NAMALWA (cell line): ENCODE results near the gene SORCS3.

Experiments used
- DNase-seq: peaks from one replicate; pipeline ENCODE4 v3.0.0-alpha.2; 2015; ENCODE audit warnings: low spot score

The SORCS3 gene

DNA sequence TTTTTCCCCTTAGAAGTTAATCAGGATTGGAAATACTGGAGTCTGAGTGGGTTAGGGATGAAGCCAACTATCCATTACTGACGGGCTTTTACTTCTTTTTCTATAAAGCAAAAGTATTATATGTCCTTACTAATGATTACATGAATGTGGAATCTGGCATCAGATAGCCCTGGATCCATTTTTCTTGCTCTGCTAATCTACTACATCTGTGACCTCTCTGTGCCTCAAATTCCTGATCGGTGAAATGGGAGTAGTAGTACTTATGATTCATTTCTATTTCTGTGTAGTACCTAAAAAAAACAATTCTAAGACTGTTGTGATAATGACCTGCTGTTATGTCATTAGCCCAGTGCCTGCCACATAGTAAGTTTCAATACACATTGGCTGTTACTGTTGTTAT, 621.6 kb downstream of the SORCS3 start:
- no peak for DNase-seq

DNA sequence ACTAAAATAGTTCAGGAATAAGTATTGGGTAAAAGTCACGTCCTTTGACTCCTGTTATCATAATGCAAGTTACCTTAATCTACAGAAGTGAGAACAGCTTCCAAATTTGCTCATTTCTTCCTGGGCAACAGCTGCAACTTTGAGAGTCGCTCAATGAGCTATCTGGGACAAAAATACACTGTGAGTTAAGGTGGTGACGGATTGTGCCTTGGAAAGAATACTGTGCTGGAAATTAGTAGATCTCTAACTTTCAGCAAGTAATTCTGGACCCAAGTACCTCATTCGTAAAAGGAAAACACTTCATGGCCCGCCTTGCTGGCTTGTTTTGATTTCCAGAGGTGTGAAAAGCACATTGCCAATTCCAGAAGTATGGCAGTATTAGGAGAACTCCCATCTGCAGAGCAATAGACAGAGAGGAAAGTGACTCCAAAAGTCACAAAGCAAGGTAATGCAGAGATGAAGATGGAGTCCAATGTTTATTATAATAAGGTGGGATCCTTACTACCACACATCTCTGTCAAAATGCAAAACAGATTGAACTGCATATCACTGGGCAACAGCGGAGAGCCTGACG, 626.0 kb downstream of the SORCS3 start:
- no peak for DNase-seq

DNA sequence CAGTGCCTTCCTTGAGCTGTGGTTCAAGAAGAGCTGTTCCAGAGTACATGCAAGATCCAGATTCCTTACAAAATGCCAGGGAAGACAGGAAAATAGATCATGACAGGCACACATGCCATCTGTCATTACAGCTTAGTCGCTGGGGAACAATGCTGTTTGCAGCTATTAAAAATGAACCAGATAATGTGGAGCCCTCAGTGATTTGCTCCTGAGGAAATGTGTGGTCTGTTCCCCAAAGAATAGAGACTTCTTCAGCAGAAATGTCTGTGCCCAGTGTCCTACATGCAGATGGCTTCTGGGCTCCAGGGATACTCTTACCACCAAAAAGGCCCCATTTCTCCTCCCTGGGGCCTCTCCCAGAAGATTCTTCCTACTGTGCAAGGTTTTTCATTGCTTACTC, 627.9 kb downstream of the SORCS3 start:
- no peak for DNase-seq

DNA sequence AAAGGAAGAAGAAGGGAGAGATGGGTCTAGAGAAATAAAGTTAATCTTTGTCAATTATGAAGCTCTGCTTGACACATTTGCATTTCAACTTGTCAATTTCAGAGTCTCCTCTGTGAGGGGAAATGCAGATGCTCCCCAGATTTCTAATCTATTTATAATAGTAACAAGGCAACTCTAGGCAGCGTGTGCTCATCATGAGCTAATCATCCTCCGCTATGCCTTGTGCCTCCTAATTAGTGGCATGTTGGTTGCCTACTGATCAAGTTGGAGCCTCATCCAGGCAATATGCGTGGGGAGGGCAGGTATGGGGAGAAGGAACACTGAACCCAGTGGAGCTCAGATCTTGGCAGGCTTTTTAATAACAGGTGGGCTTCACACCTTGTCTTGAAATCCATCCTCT, 628.6 kb downstream of the SORCS3 start:
- no peak for DNase-seq

DNA sequence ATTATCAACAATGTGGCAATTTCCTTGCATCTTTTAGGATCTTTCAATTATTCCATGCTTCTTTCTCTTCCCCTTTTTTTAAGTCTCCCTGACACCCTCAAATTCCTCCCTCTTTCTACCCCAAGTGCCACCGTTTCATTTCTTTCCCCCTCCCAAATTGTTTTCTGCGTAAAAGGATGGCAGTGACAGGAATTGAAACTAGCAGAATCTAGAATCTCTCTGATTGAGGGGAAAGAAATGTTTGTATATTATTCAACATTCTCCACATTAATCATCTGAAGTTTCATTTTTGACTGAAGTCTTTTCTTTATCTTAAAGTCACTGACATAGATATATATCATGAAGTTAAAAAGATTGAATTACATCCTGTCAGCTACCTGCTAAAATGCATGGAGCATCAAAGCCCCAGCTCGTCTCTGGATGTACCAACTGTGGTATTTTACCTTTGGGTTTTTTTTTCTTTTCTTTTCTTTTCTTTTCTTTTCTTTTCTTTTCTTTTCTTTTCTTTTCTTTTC, 633.5 kb downstream of the SORCS3 start:
- DNase-seq, result no peak

DNA sequence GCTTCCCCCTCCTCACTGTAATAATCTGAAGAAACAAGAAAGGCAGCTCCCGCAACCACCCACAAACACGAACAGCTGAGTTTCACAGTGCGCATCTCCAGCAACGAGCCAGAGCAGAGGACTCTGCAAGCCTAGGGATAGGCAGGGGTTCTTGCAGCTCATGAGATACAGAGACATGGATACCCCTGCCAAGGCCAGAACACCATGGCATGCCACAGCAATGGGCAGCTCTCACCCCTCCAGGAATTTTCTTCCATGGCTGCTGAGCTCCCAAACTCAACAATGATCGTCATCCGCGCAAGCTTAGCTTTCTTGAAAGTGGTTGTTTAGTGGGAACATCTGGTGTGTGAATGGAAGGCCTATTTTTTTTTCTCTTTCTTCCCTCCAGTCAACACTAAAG, 637.3 kb downstream of the SORCS3 start:
- DNase-seq, result no peak

DNA sequence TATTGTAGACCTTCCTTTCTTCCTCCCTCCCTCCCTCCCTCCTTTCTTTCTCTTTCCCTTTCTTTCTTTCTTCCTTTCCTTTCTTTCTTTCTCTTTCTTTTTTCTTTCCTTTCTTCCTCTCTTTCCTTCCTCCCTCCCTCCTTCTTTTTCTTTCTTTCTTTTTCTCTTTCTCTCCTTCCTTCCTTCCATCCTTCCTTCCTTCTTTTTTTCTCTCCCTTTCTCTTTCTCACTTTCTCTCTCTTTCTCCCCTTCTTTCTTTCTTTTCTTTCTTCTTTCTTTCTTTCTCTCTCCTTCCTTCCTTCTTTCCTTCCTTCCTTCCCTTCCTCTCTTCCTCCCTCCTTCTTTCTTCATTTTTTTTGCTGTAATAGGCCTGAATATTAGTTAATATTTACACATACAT, 638.0 kb downstream of the SORCS3 start:
- no peak for DNase-seq

DNA sequence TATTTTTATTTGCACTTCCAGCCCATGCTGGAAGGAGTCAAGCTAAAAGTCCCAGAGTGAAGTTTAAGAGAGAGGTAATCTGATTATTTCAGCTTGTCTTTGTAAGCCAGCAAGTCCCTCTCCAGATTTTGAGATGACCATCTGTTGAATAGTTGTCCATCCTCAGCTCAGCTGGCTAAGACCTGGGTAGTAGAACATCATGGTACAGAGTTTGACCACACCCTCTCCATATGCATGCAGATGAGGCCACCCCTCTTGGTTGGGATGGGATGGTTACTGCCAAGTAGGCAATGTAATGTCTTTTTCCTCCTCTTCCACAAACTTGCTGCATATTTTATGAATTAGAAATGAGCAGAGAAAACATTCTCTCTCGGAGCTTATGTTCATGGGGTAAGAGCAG, 639.8 kb downstream of the SORCS3 start:
- no peak for DNase-seq

DNA sequence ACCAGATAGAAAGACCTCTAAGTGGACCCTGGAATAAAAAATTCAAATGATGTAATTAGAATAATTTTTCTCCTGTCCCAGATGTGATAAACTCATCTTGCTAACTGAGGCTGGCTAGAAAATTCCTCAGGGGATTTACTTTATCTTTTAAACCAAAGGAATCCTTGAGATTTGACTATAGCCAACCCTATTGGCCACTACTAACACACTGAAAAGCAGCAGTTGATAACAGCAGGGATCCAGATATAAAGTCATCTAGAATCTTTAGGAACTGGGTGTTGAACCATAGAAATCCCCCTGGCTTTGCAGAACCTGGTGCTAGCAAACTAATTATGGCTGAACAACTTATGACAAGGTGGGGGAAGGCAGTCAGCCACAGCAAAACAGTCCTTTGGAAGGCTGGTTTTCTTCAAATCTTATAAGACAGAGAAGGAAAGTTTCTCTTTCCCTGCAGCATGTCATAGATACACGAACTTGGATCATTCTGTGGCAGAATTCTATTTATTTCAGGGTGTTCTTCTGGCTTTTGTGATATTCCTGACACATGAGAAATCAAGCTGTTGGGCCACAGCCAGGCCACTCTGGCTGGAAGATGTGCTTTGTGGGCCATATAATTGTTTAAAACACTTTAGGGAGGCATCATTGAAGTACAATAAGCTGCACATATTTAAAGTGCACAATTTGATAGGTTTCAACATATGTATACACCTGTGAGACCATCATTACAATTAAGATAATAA, 643.6 kb downstream of the SORCS3 start:
- no peak for DNase-seq

DNA sequence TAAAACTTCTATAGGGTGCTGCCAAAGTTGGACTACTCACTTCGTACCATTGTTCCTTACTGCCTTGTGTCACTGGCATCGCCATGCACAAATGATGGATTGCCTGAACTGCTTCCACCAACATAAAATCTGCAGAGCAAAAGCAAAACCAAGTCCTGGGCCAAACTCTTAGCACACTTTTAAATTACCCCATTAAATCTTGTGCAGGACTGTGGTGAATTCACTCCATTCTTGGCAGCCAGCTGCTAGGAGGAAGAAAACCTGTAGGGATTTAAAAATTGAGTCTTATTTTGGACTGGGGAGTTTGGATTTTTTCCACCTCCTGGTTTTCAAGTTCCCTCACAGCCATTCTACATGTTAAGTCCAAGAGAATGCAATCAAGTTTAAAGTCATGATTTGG, 646.9 kb downstream of the SORCS3 start:
- DNase-seq, result no peak

DNA sequence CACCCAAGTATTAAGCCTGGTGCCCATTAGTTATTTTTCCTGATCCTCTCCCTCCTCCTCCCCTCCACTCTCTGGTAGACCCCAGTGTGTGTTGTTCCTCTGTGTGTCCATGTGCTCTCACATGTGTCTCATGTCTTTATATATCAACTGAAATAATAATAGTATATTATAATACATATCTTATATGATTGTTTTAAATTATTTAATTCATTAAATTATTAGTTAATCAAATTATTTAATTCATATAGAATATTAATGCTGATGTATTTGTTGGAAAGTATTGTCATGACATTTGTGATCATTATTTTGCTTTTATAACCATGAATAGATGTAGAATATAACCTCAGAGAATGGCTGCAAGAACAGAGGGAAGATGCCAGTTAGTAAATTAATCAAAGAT, 647.5 kb downstream of the SORCS3 start:
- no peak for DNase-seq

DNA sequence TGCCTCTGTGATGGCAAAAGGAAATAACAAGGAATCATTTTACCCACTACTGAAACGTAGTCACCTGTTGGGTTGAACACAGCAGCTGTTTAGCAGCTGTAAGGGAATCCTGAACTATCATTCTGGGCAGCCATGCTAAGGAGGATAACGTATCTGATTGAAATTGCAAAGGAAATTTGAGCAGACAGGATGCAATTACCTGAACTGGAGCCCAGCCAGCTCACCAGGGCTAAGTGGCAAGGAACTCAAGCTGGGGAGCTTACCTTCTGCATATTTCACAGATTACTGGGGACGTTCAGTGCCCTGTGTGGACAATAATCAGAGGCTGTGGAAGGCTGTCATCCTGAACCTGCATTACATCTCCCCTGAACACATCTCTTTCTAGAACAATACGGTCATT, 650.5 kb downstream of the SORCS3 start:
- DNase-seq, result no peak

DNA sequence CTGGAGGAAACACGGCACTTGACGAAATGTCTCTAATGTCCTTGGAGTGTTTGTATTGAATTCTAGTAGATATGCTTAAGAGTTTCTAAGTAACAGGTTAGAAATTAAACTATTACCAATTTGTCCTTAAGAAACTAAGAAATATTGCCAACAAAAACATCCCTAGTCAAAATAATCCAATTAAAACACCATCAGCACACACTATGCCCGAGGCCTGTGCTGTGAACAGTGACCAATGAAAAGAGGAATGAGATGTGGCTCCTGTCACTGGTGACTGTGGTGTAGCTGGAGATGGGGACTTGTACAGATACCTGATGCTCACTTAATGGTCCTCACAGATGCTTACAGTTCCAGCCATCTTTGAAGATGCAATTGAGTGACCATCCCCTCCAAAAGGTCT, 651.1 kb downstream of the SORCS3 start:
- no peak for DNase-seq
